ENCODE results near the gene HTR2A. TPM values are rescaled to one million over a fixed set of nuclear protein-coding genes. Genes with fewer than 3 reads are reported as not detected.

HTR2A gene
- total and polyA plus RNA-seq, 2 donors = 0.38 to 0.48 TPM

GRCh38 chr13:46906405-46906804 lies 9.6 kb upstream of the HTR2A start:
- no peak for DNase-seq (ENCODE audit: low read depth in 6 of 9, low spot score in 9 of 9)
- Histone ChIP-seq H3K36me3 (ENCODE audit: control insufficient read depth in 2 of 2, insufficient read depth in 2 of 2, low read length in 1 of 2) (no peaks in the 10 kb centered on the region), H3K27me3 (ENCODE audit: control insufficient read depth in 2 of 2, insufficient read depth in 1 of 2, low read length in 1 of 2) (no peaks in the 10 kb centered on the region), H3K4me3 (ENCODE audit: low read length in 2 of 2) (no peak overlapping the region), H3K27ac (ENCODE audit: low read depth in 1 of 2, low read length in 1 of 2) (no peak overlapping the region), H3K4me1 (ENCODE audit: control insufficient read depth in 2 of 2, insufficient read depth in 2 of 2, low read length in 2 of 2) (no peaks in the 10 kb centered on the region), H3K9me3 (ENCODE audit: control insufficient read depth in 2 of 2, insufficient read depth in 1 of 2, low read length in 1 of 2) (no peaks in the 10 kb centered on the region)

- no peak overlapping the region for H3K4me3 ChIP-seq (ENCODE audit: low read length in 2 of 2)
- H3K4me1 ChIP-seq (ENCODE audit: control insufficient read depth in 2 of 2, insufficient read depth in 2 of 2, low read length in 2 of 2) = no peaks in the 10 kb centered on the region
- no peaks in the 10 kb centered on the region for H3K27me3 ChIP-seq (ENCODE audit: control insufficient read depth in 2 of 2, insufficient read depth in 1 of 2, low read length in 1 of 2)
- no peak overlapping the region for H3K27ac ChIP-seq (ENCODE audit: low read depth in 1 of 2, low read length in 1 of 2)
- no peaks in the 10 kb centered on the region for H3K9me3 ChIP-seq (ENCODE audit: control insufficient read depth in 2 of 2, insufficient read depth in 1 of 2, low read length in 1 of 2)
- no peaks in the 10 kb centered on the region for H3K36me3 ChIP-seq (ENCODE audit: control insufficient read depth in 2 of 2, insufficient read depth in 2 of 2, low read length in 1 of 2)
- 89% methylated on average over 3 of the region's 3 CpGs for WGBS
- DNase-seq (ENCODE audit: low read depth in 6 of 9, low spot score in 9 of 9) = no peak
Measured at GRCh38 chr13:46905249-46905648, 8.4 kb upstream of the HTR2A start.

GRCh38 chr13:46903748-46904147 lies 6.9 kb upstream of the HTR2A start:
- no peaks in the 10 kb centered on the region for H3K36me3 ChIP-seq (ENCODE audit: control insufficient read depth in 2 of 2, insufficient read depth in 2 of 2, low read length in 1 of 2)
- no peaks in the 10 kb centered on the region for H3K27me3 ChIP-seq (ENCODE audit: control insufficient read depth in 2 of 2, insufficient read depth in 1 of 2, low read length in 1 of 2)
- no peaks in the 10 kb centered on the region for H3K9me3 ChIP-seq (ENCODE audit: control insufficient read depth in 2 of 2, insufficient read depth in 1 of 2, low read length in 1 of 2)
- no peak overlapping the region for H3K27ac ChIP-seq (ENCODE audit: low read depth in 1 of 2, low read length in 1 of 2)
- H3K4me1 ChIP-seq (ENCODE audit: control insufficient read depth in 2 of 2, insufficient read depth in 2 of 2, low read length in 2 of 2) = no peaks in the 10 kb centered on the region
- no peak for DNase-seq (ENCODE audit: low read depth in 6 of 9, low spot score in 9 of 9)
- 90% methylated on average over 1 of the region's 1 CpG for WGBS
- H3K4me3 ChIP-seq (ENCODE audit: low read length in 2 of 2) = no peak overlapping the region

DNA sequence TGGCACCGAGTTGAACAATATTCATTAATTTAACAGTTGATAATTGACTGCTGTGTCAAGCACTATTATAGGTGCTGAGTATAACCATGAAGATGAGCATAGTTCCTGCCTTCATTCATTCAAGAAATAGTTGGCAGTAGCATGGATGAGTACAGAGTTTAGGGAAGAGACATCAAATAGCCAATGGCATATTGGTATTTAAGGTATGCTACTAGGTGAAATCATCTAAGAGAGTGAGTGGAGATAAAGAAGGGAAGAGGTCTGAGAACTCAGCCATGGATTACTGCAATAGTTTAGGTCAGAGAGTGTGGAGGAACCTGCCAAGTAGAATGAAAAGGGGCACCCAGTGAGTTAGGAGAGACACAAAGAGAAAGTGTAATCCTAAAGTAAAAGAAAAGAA lies 4.9 kb upstream of the HTR2A start:
- no peak for DNase-seq (ENCODE audit: low read depth in 6 of 9, low spot score in 9 of 9)
- Histone ChIP-seq H3K27me3 (ENCODE audit: control insufficient read depth in 2 of 2, insufficient read depth in 1 of 2, low read length in 1 of 2) (no peaks in the 10 kb centered on the region), H3K4me1 (ENCODE audit: control insufficient read depth in 2 of 2, insufficient read depth in 2 of 2, low read length in 2 of 2) (peaks cover 0 to 2% of the 10 kb centered on the region in 2 donors), H3K36me3 (ENCODE audit: control insufficient read depth in 2 of 2, insufficient read depth in 2 of 2, low read length in 1 of 2) (no peaks in the 10 kb centered on the region), H3K9me3 (ENCODE audit: control insufficient read depth in 2 of 2, insufficient read depth in 1 of 2, low read length in 1 of 2) (no peaks in the 10 kb centered on the region), H3K27ac (ENCODE audit: low read depth in 1 of 2, low read length in 1 of 2) (no peak overlapping the region), H3K4me3 (ENCODE audit: low read length in 2 of 2) (no peak overlapping the region)
- 96% methylated on average over 1 of the region's 1 CpG for WGBS

- Histone ChIP-seq H3K4me3 (ENCODE audit: low read length in 2 of 2) (no peak overlapping the region), H3K9me3 (ENCODE audit: control insufficient read depth in 2 of 2, insufficient read depth in 1 of 2, low read length in 1 of 2) (no peaks in the 10 kb centered on the region), H3K4me1 (ENCODE audit: control insufficient read depth in 2 of 2, insufficient read depth in 2 of 2, low read length in 2 of 2) (peaks cover 0 to 3% of the 10 kb centered on the region in 2 donors), H3K27me3 (ENCODE audit: control insufficient read depth in 2 of 2, insufficient read depth in 1 of 2, low read length in 1 of 2) (no peaks in the 10 kb centered on the region), H3K27ac (ENCODE audit: low read depth in 1 of 2, low read length in 1 of 2) (no peak overlapping the region), H3K36me3 (ENCODE audit: control insufficient read depth in 2 of 2, insufficient read depth in 2 of 2, low read length in 1 of 2) (no peaks in the 10 kb centered on the region)
- WGBS = 97% methylated on average over 5 of the region's 5 CpGs
- no peak for DNase-seq (ENCODE audit: low read depth in 6 of 9, low spot score in 9 of 9)
Measured at GRCh38 chr13:46899801-46900200, 2.9 kb upstream of the HTR2A start.

- DNase-seq (ENCODE audit: low read depth in 6 of 9, low spot score in 9 of 9) = no peak
- Histone ChIP-seq H3K4me3 (ENCODE audit: low read length in 2 of 2) (no peak overlapping the region), H3K4me1 (ENCODE audit: control insufficient read depth in 2 of 2, insufficient read depth in 2 of 2, low read length in 2 of 2) (peaks cover 0 to 11% of the 10 kb centered on the region in 2 donors), H3K9me3 (ENCODE audit: control insufficient read depth in 2 of 2, insufficient read depth in 1 of 2, low read length in 1 of 2) (no peaks in the 10 kb centered on the region), H3K36me3 (ENCODE audit: control insufficient read depth in 2 of 2, insufficient read depth in 2 of 2, low read length in 1 of 2) (no peaks in the 10 kb centered on the region), H3K27me3 (ENCODE audit: control insufficient read depth in 2 of 2, insufficient read depth in 1 of 2, low read length in 1 of 2) (peaks cover 0 to 11% of the 10 kb centered on the region in 2 donors), H3K27ac (ENCODE audit: low read depth in 1 of 2, low read length in 1 of 2) (no peak overlapping the region)
- 95% methylated on average over 8 of the region's 8 CpGs for WGBS
Measured at GRCh38 chr13:46895381-46895780, 1.5 kb downstream of the HTR2A start.

DNA sequence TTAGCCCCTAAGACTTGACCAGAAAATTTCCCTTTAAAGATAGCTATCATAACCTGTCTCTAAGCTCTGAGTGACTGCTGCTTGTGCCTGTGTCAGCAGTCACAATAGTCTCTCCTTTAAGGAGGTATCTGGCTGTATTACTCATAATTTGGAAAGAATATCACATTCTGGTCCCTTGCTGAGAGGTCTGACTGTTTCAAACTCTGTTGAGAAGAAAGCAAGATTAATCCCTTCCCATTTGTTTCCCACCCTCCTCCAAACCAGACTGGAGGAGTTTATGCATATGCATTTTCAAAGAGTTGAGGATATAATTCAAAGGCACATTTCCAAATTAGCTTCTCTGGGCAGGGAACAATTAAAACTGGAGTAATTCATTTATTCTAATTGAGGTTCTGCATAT lies 2.3 kb downstream of the HTR2A start:
- peaks cover 0 to 11% of the 10 kb centered on the region in 2 donors for H3K4me1 ChIP-seq (ENCODE audit: control insufficient read depth in 2 of 2, insufficient read depth in 2 of 2, low read length in 2 of 2)
- DNase-seq (ENCODE audit: low read depth in 6 of 9, low spot score in 9 of 9) = peak in 1 of 9 donors; percentile 2
- H3K27ac ChIP-seq (ENCODE audit: low read depth in 1 of 2, low read length in 1 of 2) = no peak overlapping the region
- no peaks in the 10 kb centered on the region for H3K9me3 ChIP-seq (ENCODE audit: control insufficient read depth in 2 of 2, insufficient read depth in 1 of 2, low read length in 1 of 2)
- H3K27me3 ChIP-seq (ENCODE audit: control insufficient read depth in 2 of 2, insufficient read depth in 1 of 2, low read length in 1 of 2) = peaks cover 0 to 11% of the 10 kb centered on the region in 2 donors
- no peaks in the 10 kb centered on the region for H3K36me3 ChIP-seq (ENCODE audit: control insufficient read depth in 2 of 2, insufficient read depth in 2 of 2, low read length in 1 of 2)
- no peak overlapping the region for H3K4me3 ChIP-seq (ENCODE audit: low read length in 2 of 2)

GRCh38 chr13:46893798-46894560 lies 2.9 kb downstream of the HTR2A start:
- H3K27me3 ChIP-seq (ENCODE audit: control insufficient read depth in 2 of 2, insufficient read depth in 1 of 2, low read length in 1 of 2) = peaks cover 0 to 11% of the 10 kb centered on the region in 2 donors
- WGBS = 4% methylated on average over 34 of the region's 34 CpGs
- DNase-seq (ENCODE audit: low read depth in 6 of 9, low spot score in 9 of 9) = peak; percentile 2 to 77 (median 48)
- peaks cover 0 to 11% of the 10 kb centered on the region in 2 donors for H3K4me1 ChIP-seq (ENCODE audit: control insufficient read depth in 2 of 2, insufficient read depth in 2 of 2, low read length in 2 of 2)
- no peaks in the 10 kb centered on the region for H3K9me3 ChIP-seq (ENCODE audit: control insufficient read depth in 2 of 2, insufficient read depth in 1 of 2, low read length in 1 of 2)
- no peaks in the 10 kb centered on the region for H3K36me3 ChIP-seq (ENCODE audit: control insufficient read depth in 2 of 2, insufficient read depth in 2 of 2, low read length in 1 of 2)
- H3K27ac ChIP-seq (ENCODE audit: low read depth in 1 of 2, low read length in 1 of 2) = no peak overlapping the region
- peak overlapping the region; percentile 46 to 50 for H3K4me3 ChIP-seq (ENCODE audit: low read length in 2 of 2)

GRCh38 chr13:46893221-46893740 lies 3.6 kb downstream of the HTR2A start:
- no peak overlapping the region for H3K4me3 ChIP-seq (ENCODE audit: low read length in 2 of 2)
- peaks cover 0 to 11% of the 10 kb centered on the region in 2 donors for H3K27me3 ChIP-seq (ENCODE audit: control insufficient read depth in 2 of 2, insufficient read depth in 1 of 2, low read length in 1 of 2)
- H3K36me3 ChIP-seq (ENCODE audit: control insufficient read depth in 2 of 2, insufficient read depth in 2 of 2, low read length in 1 of 2) = no peaks in the 10 kb centered on the region
- H3K9me3 ChIP-seq (ENCODE audit: control insufficient read depth in 2 of 2, insufficient read depth in 1 of 2, low read length in 1 of 2) = no peaks in the 10 kb centered on the region
- H3K27ac ChIP-seq (ENCODE audit: low read depth in 1 of 2, low read length in 1 of 2) = no peak overlapping the region
- H3K4me1 ChIP-seq (ENCODE audit: control insufficient read depth in 2 of 2, insufficient read depth in 2 of 2, low read length in 2 of 2) = peaks cover 0 to 11% of the 10 kb centered on the region in 2 donors
- WGBS = 90% methylated on average over 4 of the region's 4 CpGs
- no peak for DNase-seq (ENCODE audit: low read depth in 6 of 9, low spot score in 9 of 9)
